Measurements from ENCODE around the gene FGF9. TPM values are rescaled to one million over a fixed set of nuclear protein-coding genes. Genes with fewer than 3 reads are reported as not detected.

FGF9 gene
- total and polyA plus RNA-seq, 10 donors = 0.06 to 0.26 (median 0.17) TPM; not detected in 4

DNA sequence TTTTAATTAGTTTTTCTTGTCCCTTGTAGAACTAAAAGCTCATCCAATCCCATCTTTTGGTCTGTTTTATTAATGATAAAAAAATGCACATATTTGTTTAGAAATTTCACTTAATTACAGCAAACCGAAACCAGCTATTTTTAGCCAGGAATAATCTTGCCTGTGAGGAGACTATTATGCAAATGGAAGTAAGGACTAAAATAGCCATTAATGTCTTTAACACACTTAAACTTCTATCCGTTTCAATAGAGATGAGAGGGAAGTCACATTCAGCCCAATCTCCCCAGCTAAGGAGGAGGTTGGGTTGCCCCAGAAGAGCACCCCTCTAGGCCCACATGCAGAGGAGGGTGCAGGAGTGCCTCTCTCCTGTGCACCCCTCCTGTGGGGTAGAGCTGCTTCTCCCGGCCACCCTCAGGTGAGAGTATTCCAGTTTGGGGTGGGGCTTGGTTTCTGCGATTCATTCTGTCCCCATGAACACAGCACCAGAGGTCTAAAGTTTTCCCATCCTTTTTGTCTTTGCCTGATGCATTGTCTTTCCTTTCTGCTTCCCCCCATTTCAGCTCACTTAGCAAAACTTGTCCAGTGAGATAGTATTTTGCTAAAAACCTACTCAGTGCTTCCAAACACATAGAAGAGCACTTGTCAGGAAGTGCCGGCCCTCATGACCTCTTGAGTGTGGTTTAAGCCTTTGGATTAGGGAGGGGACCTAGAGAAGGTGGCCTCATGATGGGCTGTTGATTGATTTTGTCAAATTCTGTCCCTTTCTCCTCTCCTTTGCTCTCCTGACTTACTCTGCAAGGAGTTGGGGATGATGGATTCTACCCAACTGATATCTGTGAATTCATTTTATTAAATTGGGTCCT is 28.2 kb downstream of the FGF9 start:
- no peaks in the 10 kb centered on the region for H3K9me3 ChIP-seq
- no peak overlapping the region for H3K4me3 ChIP-seq
- H3K36me3 ChIP-seq = no peaks in the 10 kb centered on the region
- intact Hi-C loops (cut with DNase I; ENCODE audit: low total_unique reads) = no loop called here
- TF ChIP-seq POLR2AphosphoS5 (IDR thresholded peaks at IDR 0.05) (no peak), POLR2A (IDR thresholded peaks at IDR 0.05) (no peak)
- TF ChIP-seq, protein P1, sequence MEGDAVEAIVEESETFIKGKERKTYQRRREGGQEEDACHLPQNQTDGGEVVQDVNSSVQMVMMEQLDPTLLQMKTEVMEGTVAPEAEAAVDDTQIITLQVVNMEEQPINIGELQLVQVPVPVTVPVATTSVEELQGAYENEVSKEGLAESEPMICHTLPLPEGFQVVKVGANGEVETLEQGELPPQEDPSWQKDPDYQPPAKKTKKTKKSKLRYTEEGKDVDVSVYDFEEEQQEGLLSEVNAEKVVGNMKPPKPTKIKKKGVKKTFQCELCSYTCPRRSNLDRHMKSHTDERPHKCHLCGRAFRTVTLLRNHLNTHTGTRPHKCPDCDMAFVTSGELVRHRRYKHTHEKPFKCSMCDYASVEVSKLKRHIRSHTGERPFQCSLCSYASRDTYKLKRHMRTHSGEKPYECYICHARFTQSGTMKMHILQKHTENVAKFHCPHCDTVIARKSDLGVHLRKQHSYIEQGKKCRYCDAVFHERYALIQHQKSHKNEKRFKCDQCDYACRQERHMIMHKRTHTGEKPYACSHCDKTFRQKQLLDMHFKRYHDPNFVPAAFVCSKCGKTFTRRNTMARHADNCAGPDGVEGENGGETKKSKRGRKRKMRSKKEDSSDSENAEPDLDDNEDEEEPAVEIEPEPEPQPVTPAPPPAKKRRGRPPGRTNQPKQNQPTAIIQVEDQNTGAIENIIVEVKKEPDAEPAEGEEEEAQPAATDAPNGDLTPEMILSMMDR (IDR thresholded peaks at IDR 0.05 in 8 of 11, conservative IDR thresholded peaks at IDR 0.05 in 3 of 11) = no peak
- DNase-seq = no peak
- no peak overlapping the region for H3K27ac ChIP-seq
- H3K4me1 ChIP-seq = no peaks in the 10 kb centered on the region
- 65 to 80% (median 69%) methylated on average over 5 of the region's 5 CpGs for WGBS, 5 donors
- H3K27me3 ChIP-seq (replicated peaks in 1 of 7) = peaks cover 0 to under 1% (median 0%) of the 10 kb centered on the region in 7 donors

DNA sequence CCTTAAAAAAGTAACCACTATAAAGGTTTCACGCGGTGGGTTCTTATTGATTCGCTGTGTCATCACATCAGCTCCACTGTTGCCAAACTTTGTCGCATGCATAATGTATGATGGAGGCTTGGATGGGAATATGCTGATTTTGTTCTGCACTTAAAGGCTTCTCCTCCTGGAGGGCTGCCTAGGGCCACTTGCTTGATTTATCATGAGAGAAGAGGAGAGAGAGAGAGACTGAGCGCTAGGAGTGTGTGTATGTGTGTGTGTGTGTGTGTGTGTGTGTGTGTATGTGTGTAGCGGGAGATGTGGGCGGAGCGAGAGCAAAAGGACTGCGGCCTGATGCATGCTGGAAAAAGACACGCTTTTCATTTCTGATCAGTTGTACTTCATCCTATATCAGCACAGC is 30.6 kb downstream of the FGF9 start:
- no peak overlapping the region for H3K4me3 ChIP-seq
- intact Hi-C loops (cut with DNase I; ENCODE audit: low total_unique reads) = no loop called here
- no peak overlapping the region for H3K27ac ChIP-seq
- H3K4me1 ChIP-seq = no peaks in the 10 kb centered on the region
- 87 to 94% (median 90%) methylated on average over 10 of the region's 10 CpGs for WGBS, 5 donors
- no peaks in the 10 kb centered on the region for H3K9me3 ChIP-seq
- H3K36me3 ChIP-seq = no peaks in the 10 kb centered on the region
- TF ChIP-seq POLR2AphosphoS5 (IDR thresholded peaks at IDR 0.05) (no peak), POLR2A (IDR thresholded peaks at IDR 0.05) (no peak)
- TF ChIP-seq, protein P1 (IDR thresholded peaks at IDR 0.05 in 8 of 11, conservative IDR thresholded peaks at IDR 0.05 in 3 of 11) = no peak
- H3K27me3 ChIP-seq (replicated peaks in 1 of 7) = peaks cover 0 to 5% (median 0%) of the 10 kb centered on the region in 7 donors
- DNase-seq = no peak

DNA sequence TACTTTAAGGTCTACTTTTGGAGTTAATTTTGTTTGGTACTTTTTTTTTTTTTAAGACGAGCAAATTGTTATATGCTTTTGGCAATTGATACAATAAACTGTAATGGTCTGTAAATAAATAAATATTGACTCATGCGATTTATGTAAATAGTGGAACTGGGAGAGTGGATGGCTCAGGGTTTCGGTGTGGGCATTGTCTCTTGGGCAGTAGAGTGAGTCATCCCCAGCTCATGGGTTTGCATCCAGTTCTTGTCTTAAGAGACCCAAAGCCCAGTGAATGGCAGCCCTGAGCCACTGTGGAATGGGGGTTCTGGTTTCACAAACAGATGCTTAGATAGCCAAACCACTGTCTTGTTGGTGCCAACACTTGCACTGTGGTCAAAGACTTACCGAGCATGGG is 33.0 kb downstream of the FGF9 start:
- no peaks in the 10 kb centered on the region for H3K9me3 ChIP-seq
- intact Hi-C loops (cut with DNase I; ENCODE audit: low total_unique reads) = no loop called here
- WGBS, 5 donors = 88 to 95% (median 90%) methylated on average over 4 of the region's 4 CpGs
- no peak overlapping the region for H3K4me3 ChIP-seq
- TF ChIP-seq POLR2A (IDR thresholded peaks at IDR 0.05) (no peak), POLR2AphosphoS5 (IDR thresholded peaks at IDR 0.05) (no peak)
- TF ChIP-seq, protein P1 (IDR thresholded peaks at IDR 0.05 in 8 of 11, conservative IDR thresholded peaks at IDR 0.05 in 3 of 11) = no peak
- no peak for DNase-seq
- peaks cover 0 to 9% (median 0%) of the 10 kb centered on the region in 7 donors for H3K27me3 ChIP-seq (replicated peaks in 1 of 7)
- no peaks in the 10 kb centered on the region for H3K4me1 ChIP-seq
- no peaks in the 10 kb centered on the region for H3K36me3 ChIP-seq
- no peak overlapping the region for H3K27ac ChIP-seq

DNA sequence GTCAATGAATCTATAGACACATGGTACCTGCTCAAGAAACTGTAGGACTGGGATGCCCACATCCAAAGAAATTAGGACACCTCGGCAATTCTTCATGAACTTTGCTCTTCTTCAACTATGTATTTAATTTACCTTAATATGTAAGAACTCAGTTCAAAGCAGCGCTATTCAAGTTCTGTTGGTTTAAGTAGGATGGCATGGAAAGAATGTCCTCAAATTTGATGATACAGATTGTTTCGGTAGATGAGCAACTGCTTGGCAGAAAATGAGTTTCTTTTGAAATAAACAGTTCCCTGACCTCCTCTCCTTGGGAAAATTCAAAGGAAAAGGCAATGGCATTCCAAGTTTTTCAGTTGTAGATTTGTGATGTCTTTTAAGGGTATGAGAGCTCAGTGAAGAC is 36.7 kb downstream of the FGF9 start:
- DNase-seq = no peak
- H3K4me1 ChIP-seq = no peaks in the 10 kb centered on the region
- whole genome bisulfite sequencing, 5 donors = 88 to 93% (median 92%) methylated on average over 3 of the region's 3 CpGs
- peaks cover 0 to 12% (median 0%) of the 10 kb centered on the region in 7 donors for H3K27me3 ChIP-seq (replicated peaks in 1 of 7)
- intact Hi-C loops (cut with DNase I; ENCODE audit: low total_unique reads) = no loop called here
- no peaks in the 10 kb centered on the region for H3K36me3 ChIP-seq
- peaks cover 0 to 20% (median 11%) of the 10 kb centered on the region in 8 donors for H3K9me3 ChIP-seq
- no peak overlapping the region for H3K27ac ChIP-seq
- no peak for TF ChIP-seq POLR2A (IDR thresholded peaks at IDR 0.05)
- TF ChIP-seq, protein P1 (IDR thresholded peaks at IDR 0.05 in 8 of 11, conservative IDR thresholded peaks at IDR 0.05 in 3 of 11) = no peak
- TF ChIP-seq POLR2AphosphoS5 (IDR thresholded peaks at IDR 0.05) = no peak
- no peak overlapping the region for H3K4me3 ChIP-seq

Data from spleen (tissue), 11 donors.